ENCODE data around the gene RNF8.
"Not testable (repeated sequence)": the region's sequence is repeated elsewhere in the genome, so short reads cannot be mapped to it uniquely, and the experiment has no call there.

Gene RNF8, protein sequence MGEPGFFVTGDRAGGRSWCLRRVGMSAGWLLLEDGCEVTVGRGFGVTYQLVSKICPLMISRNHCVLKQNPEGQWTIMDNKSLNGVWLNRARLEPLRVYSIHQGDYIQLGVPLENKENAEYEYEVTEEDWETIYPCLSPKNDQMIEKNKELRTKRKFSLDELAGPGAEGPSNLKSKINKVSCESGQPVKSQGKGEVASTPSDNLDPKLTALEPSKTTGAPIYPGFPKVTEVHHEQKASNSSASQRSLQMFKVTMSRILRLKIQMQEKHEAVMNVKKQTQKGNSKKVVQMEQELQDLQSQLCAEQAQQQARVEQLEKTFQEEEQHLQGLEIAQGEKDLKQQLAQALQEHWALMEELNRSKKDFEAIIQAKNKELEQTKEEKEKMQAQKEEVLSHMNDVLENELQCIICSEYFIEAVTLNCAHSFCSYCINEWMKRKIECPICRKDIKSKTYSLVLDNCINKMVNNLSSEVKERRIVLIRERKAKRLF

DNA sequence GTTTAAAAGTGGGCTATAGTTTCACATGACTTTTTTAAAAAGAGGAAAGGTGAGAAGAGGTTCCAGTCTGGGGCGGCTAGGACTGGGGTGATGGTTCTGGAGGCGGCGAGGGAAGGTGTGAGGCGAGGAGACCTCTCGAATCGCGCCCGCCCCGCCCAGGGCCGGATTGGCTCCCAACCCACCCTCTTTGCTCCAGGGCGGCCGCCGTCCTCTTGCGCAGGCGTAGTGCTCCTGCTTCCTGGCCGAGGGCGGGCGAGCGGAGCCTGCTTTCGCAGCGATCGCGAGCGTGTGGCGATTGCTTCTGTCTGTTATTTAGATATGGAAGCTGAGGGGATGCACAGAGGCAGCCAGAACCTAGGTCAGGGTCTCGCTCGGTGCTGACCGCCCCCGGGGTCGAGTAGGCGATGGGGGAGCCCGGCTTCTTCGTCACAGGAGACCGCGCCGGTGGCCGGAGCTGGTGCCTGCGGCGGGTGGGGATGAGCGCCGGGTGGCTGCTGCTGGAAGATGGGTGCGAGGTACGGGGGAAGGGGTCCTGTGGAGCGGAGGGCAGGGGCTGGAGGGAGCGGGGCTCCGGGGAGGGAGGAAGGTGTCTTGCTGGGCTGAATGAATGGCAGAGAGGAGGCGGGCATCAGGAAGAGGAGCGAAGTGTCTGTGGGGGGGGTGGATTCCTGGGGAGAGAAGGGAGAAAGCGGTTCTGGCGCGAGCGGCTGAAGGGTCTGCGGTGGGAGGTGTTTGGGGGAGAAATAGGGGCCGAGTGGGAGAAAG lies at the start of gene RNF8:
TSS of gene RNF8 (plus strand) at position 223 of the 765 bp plus-strand sequence. CDS start at position 405, 182 bp downstream.
- DNase-seq (ENCODE audit: low spot score) = peak; percentile 89

DNA sequence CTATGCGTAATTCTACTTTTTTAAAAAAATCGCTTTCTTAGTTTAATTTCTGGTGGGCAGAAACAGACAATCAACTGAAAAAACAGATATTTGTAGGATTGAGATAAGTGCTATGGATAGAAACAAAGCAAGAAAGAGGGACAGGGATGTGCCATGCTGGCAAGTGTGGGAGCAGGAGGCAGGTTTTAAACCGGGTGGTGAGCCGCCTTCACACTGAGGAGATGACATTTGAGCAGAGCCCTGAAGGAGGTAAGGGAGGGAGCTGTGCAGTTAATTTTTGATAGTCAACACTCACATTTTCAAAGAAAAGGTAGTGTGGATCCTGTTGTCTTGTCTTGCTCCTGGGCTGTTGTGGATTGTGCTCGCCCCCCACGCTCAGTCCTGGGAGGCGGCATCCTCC lies 49.0 kb upstream of the RNF8 start:
- no peak for DNase-seq (ENCODE audit: low spot score)

DNA sequence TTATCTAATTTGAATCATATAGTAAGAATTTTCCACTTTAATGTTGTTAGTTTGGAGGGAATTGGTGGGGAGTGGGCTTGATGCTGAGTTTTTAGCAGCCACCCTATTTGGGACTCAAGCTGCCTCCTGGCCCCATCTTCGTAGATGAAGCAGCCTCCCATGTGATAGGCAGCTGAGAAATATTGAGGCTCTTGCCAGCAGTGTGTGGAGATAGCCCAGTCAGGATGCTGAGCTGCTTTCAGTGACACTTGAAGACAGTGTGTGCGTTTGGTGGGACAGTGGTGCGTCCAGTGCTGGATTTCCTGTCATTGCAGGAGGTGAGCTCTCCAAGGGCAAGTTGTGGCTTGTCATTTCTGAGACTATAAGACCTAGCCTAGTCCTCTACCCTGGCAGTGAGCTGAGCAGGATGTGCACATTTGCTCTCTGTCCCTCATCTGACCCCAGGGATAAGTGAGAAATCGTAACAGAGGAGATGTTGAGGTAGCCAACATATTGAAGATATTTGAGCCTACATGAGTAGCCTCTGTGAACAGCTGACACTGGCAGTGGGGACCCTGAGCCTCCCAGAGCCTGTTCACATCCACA lies 47.9 kb upstream of the RNF8 start:
- DNase-seq (ENCODE audit: low spot score) = no peak

DNA sequence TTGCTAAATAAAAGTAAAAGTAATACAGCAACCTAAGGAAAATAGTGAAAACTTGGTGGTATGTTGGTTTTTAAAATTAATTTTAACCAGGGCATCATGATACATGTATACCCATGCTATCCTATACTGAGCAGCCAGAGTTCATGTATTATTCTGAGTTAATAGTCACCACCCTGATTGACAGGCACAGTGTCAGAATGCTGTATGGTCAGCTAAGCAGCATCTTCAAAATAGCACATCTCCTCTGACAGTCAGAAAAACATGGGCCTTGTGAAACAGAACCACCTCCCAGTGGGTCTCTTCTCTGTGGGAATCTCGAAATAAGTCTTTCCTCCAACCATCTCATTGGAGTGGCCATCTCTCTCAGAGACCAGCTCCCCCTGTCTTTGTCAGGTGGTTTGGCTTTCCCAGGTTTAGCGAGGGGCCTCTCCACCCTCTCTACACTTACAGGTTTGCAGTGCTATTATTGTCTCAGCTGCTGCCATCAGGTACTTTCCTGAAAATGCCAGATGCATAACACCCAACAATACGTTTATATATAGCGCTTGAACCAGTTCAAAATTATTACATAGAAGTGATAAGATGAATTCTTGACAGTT lies 47.1 kb upstream of the RNF8 start:
- no peak for DNase-seq (ENCODE audit: low spot score)

DNA sequence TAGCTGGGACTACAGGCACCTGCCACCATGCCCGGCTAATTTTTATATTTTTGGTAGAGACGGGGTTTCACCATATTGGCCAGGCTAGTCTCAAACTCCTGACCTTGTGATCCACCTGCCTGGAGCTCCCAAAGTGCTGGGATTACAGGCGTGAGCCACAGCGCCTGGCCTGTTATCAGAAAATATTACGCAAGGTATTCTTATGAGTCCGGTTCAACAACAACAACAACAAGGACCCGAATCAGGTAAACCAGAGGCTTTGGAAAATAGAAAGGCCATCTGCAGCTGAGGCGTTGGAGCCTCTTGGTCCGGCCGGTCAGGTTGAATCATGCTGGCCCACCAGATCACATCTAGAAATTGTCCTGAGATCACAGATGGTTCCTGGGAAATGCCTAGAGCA lies 46.3 kb upstream of the RNF8 start:
- not testable (repeated sequence) for DNase-seq (ENCODE audit: low spot score)

DNA sequence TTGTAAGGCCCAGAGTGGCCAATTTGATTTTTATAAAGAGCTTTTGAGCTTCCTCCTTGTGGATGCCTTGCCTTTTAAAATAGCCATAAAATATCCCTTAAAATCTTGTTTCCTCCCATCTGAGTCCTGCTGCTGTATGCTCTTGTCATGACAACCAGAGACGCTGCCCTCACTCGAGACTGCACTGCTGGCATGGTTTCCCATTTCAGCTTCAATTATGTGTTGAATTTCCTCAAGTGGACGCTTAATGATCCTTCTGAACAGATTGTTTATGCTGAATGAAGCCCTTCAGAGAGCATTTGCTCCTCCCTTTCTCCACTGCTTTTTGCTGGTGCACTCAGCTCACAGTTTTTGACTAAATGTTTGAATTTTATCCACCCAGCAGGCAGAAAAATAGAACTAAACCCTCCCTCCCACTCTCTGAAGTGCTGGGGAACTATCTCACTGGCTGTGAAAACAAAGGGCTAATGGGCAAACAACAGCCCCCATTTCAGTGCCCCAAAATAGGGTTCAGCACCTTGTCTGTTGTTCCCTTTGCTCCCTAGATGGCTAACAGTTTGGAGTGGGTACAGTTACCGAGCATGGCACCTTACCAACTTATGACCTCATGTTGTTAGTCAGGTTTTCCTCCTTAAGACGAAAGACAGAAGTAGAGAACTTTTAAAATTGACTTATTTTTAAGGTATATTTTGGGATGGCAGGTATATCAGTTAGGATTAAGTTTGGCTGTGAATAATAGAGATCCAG lies 45.5 kb upstream of the RNF8 start:
- no peak for DNase-seq (ENCODE audit: low spot score)

DNA sequence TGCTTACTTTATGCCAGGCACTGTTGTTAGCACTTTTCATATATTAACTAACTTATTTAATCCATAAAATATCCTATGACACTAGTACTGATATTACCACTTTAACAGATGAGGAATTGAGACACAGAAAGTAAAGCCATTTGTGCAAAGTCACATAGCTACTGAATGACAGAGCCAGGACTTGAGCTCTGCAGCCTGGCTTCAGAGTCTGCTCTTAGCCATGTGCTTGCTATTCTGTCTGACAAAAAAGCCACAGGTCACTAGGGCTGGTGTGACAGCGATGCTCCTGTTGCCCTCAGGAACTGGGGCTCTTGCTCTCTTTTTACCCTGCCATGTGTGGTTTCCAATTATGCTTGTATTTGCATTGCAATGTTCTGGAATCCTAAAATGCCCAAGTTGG lies 44.7 kb upstream of the RNF8 start:
- no peak for DNase-seq (ENCODE audit: low spot score)

DNA sequence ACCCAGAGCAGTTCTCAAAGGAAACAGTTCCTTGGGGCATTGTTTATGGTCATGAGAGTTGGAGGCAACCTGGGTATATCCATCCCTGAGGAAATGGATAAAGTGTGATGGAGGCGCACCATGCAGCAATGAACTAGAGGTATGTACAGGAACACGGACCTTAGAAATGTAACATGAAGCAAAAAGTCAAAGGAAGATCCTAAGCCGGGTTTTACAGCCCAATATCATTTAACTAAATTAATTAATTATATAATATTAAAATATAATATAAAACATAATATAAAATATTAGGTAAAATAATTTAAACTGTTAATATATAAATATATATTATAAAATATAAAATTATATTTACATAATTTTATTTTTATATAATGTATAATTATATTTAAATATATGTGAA lies 44.1 kb upstream of the RNF8 start:
- DNase-seq (ENCODE audit: low spot score) = no peak

DNA sequence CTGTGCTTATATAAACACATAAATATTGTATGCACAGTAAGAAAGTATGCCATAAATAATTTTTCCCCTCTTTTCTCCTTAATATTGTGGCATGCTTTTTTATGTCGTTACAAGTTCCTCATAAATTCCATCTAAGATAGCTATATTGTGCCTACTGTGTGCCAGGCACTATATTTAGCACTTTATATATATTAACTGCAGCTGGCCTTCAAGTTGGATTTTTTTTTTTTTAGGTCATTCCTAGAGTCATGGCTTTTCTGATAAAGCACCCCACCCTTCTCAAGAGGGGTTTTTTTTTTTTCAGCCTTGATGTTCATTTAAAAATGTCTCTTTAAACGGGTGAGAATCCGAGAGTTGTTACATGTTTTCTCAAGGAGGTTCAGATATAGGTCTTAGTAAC lies 42.8 kb upstream of the RNF8 start:
- no peak for DNase-seq (ENCODE audit: low spot score)

DNA sequence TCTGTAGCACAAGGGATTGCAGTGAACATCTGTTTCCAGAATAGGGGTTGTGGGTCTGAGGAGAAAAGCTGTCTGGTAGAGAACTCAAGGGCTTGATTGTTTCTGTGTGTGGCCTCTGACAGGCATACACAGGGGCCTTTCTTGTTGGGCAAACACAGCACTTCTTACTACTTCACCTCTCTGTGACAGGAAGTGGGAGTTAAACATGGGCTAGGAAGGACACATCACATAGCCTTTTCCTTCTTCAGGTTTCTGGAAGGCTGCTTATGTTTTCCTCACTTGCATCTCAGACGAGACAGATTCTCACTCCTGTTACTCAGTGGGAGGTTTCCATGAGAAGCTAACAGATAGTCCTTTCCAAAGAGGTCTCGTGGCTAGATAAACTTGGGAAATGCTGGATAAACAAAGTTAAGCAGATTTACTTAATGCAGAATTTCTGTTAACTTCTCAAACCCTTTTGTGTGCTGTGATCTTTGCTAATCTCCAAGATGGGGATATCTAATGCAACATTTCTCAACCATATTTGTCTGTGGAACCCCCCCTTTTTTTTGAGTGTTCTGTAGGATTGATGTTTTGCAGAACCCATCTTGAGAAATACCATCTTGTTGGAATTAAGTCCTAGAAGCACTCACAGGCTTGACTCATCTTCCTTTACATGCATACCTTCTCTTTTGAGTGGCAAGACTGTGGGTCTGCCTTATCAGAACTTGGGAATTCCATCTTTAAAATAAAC lies 41.9 kb upstream of the RNF8 start:
- no peak for DNase-seq (ENCODE audit: low spot score)

DNA sequence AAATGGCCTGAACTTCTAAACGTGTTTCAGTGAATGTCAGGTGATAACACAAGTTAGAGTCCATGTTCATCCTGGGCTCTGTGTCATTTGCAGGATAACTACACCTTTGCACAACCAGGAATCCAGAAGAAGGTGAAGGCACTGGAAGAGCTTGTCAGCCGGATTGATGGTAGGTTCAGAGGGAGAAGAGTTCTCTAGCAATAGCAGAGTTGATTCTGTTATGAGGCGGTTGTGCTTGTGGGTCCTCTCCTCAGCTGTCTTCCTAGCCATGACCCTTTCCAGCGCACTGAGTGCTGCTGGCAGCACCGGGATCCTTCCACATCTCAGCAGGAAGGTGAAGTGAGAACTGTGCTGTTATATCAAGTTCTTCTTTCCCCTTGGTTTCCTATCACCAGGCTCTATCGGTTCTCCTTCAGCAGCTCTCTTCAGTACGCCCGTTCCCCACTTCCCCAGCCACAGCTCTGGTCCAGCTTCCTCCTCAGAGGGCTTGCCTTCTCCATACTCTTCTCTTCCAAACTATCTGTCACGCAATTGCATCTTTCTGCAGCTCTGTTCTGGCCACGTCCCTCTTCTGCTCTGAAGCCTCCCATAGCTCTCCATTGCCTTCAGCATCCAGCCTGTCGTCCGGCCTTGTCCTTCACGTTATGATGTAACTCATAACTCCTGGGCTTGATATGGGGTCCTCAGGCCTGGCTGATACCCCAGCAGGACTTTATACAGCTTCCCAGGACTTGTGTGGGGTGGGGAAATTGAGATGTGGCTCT lies 39.9 kb upstream of the RNF8 start:
- no peak for DNase-seq (ENCODE audit: low spot score)

DNA sequence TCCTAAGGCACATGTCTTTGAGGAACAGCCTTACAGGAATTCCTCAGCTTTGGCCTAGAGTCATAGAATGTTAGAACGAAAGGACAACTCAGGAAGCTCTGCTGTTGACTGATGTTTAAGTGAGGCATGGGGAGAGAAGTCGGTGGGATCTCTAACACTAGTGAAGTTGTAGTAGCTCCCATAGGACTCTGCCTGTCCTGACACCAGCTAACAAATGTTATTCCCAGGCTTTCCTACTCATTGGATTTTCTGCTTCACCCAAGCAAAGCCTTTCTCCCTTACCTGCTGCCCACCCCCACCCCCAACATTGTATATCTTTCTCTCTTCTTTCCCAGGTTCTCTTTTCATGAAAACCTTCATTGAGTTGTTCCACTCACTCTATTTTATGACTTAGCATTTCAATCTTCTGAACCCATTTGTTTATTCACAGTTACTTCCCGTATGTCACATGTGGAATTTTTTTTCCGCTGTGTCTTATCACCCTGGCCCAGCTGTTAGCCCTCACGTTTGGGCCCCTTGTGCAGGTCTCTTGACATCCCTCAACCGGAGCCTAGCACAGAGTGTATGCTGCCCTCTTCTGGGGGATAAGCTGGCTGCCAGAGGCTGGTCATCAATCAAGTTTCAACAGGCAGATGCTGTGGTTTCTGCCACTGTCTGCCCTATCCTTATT lies 39.2 kb upstream of the RNF8 start:
- DNase-seq (ENCODE audit: low spot score) = peak; percentile 38

DNA sequence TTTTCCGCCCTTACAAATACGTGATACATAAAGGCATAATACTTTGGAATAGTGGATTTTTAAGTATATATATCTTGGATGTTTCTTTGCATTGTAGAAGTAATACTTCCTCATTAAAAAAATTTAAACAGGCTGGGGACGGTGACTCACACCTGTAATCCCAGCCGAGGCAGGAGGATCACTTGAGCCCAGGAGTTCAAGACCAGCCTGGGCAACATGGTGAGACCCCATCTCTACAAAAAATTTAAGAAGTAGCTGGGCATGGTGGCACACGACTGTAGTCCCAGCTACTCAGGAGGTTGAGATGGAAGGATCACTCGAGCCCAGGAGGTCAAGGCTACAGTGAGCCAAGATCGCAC lies 38.6 kb upstream of the RNF8 start:
- DNase-seq (ENCODE audit: low spot score) = no peak

DNA sequence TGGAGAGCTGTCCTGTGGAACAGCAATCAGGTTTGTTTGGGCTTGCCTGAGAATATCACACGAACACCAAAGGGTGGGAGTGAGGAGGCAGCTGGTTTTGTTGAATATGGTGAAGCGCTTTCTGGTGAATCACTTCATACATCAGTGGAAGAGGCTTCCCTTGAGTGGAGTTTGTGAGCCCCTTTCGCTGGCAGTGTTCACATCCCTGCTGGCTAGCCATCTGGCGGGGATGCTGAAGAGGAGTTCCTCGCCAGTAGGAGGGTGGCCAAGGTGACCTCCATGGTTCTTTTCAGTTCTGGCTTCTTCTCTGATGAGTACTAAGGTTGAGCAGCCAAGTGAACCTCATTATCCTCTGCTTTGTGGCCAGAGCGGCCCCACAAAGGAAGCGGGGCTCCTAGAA lies 37.7 kb upstream of the RNF8 start:
- no peak for DNase-seq (ENCODE audit: low spot score)

DNA sequence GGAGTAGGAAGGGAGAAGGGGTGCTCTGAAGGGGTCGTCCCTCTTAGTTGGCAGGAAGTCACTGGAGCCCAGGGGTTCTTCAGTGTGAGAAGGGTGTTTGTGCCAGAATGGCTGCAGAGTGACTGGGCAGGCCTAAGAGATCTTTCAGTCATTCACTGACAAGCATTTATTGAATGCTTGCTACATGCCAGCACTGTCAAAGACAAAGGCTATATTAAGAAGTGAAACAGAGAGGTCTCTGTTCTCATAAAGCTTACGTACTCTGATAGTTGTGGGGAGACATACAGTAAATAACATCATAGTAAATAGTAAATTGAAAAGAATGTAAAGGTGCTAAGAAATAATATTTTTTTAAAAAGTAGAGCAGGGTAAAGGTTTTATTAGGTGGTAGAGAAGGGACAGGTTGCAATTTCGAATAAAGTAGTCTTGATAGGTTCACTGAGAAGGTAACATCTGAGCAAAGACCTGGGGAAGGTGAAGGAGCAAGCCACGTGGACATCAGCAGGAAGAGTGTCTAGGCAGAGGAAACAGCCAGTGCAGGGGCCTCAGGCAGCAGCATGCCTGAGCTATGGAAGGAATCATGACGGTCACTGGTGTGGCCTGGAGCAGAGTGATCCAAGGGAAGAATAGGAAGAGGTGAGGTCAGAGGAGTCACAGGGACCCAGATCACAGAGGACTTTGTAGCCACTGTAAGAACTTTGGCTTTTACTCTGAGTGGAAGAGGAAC lies 36.3 kb upstream of the RNF8 start:
- DNase-seq (ENCODE audit: low spot score) = no peak

DNA sequence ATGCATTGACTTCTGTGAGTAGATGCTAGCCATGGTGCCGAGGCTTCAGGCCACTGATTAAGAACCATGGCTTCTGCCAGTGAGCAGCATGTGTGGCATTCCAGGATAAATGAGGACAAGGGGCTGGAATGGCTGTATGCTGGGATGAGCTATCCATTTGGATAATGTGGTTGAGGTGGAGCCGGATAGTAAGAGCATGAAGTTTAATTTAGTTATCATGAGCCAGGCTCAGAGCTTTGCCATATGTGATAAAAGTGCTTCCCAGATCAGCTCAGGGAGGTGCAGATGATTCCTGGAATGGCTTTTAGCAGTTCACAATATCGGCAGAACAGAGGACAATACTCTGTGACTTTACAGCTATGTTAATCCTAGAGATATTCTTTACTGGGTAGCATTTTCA lies 34.6 kb upstream of the RNF8 start:
- no peak for DNase-seq (ENCODE audit: low spot score)

DNA sequence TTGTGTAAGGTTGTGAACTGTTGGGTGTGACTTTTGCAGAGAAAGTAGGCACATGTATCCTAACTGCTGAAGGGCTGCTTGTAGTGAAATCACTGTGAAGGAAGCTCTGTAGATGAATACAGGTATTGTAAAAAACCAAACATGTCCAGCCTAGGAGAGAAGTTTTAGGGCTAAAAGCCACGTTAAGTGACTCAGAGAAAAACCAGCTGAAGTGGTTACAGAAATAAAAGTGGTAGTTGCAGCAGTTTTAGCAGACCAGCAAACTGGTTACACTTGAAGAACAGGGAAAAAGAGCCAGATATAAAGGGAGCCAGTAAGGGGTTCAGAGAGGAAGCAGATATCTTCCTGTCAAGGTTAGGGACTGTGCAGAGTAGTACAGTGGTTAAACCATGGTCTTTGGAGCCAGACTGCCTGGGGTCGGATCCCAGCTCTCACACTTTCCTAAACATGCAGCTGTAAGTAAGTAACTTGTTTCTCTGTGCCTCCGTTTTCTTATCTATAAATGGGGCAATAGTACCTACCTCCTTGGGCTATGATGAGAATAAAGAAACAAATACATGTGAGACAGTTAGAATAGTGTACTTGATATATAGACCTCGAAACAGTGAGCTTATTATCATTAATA lies 33.8 kb upstream of the RNF8 start:
- DNase-seq (ENCODE audit: low spot score) = peak; percentile 15

DNA sequence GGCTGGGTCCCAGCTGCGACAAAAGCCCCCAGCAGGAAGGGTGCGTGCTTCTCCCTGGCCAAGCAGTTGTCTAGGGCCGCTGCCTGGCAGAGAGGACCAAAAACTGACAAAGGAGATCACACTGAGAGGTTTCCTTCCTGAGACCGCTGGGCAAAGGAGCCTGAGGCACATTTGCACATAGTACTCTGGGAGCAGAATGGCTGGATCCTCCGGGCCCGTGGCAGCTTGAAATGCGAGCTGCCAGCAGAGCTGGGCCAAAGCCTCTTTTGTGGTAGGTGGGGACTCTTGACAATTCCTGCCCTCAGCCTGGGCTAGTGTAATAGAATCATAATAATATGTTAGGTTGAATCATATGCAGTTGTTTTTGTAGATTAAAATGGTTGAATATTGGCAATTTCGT lies 33.1 kb upstream of the RNF8 start:
- no peak for DNase-seq (ENCODE audit: low spot score)

DNA sequence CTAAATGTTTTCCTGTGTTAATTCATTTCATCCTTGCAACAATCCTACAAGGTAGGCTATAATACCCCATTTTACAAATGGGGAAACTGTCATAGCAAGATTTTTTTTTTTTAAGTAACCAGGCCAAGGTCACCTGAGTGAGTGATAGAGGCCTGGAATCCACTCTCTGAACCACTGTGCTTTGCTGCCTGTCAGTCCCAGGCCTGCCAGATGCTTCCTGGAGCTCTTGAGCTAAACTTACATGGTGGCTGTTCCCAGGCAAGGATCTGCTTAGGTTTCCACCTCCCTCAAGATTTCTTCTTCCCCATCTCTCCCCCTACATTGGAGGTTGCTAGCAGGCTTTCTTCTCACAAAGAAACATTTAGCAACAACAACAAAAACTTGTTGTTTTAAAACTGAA lies 32.7 kb upstream of the RNF8 start:
- no peak for DNase-seq (ENCODE audit: low spot score)

Measured in kidney tubule cell (primary cell).